Measurements from ENCODE around the gene CORO2A. TPM values are rescaled to one million over a fixed set of nuclear protein-coding genes. Genes with fewer than 3 reads are reported as not detected.

CORO2A gene
- total and polyA plus RNA-seq, 10 of the 15 experiments (the other 5 are each of a cell fraction or from before 2014, with no cell fraction given): 1.0 to 5.3 (median 3.5) TPM

- no peak for FAIRE-seq
- ChIA-PET SMC1A (ENCODE audit: uncharacterized antibody, unreplicated experiment) (interaction anchor here (1.3 to 5.8 kb wide), 5 partner anchors 13 to 284 kb away, joined by 3 to 23 read pairs (median 4); no protein-coding TSS in a partner anchor), POLR2A (no interaction called here), RAD21 (ENCODE audit: unreplicated experiment) (interaction anchor here (1.4 to 2.9 kb wide), 4 partner anchors 50 to 133 kb away, joined by 3 to 11 read pairs (median 7); partner anchors contain the start of gene TRIM14), CTCF (interaction anchor here (0.7 to 4.9 kb wide), 7 partner anchors 14 to 569 kb away, joined by 3 to 39 read pairs (median 24); partner anchors contain the start of genes CORO2A, TBC1D2, TRIM14 and TRMO)
- in situ Hi-C loops (cut with MboI): no loop called here
- no peak for DNase-seq (ENCODE audit: low read depth, low spot score)
- TF ChIP-seq MYB (IDR thresholded peaks at IDR 0.05; ENCODE audit: borderline replicate concordance, low read depth, low read length): no peak
- no peak for TF ChIP-seq TCF7 (IDR thresholded peaks at IDR 0.05; ENCODE audit: borderline replicate concordance)
- H3K27ac ChIP-seq (ENCODE audit: control insufficient read depth, insufficient read depth): no peak overlapping the region
- no peak overlapping the region for H3K4me3 ChIP-seq
- H2AFZ ChIP-seq (ENCODE audit: control insufficient read depth, low read depth, low read length): no peak overlapping the region
- H3K79me2 ChIP-seq (ENCODE audit: control insufficient read depth, insufficient read depth, low read length): no peaks in the 10 kb centered on the region
- no TSS peak for BruUV-seq (replicated peaks)
- no peaks in the 10 kb centered on the region for H3K9me3 ChIP-seq (replicated peaks; ENCODE audit: control insufficient read depth, insufficient read depth, low read length)
- H3K27me3 ChIP-seq (replicated peaks in 1 of 2; ENCODE audit: control insufficient read depth in 2 of 2, insufficient read depth in 2 of 2, low read length in 1 of 2): no peaks in the 10 kb centered on the region; a peak in 1 of 4 replicates
- no peaks in the 10 kb centered on the region for H4K20me1 ChIP-seq (ENCODE audit: control insufficient read depth, insufficient read depth)
- H3K9ac ChIP-seq (ENCODE audit: control insufficient read depth, insufficient read depth, low read length): no peak overlapping the region
- no peaks in the 10 kb centered on the region for H3K36me3 ChIP-seq (ENCODE audit: control insufficient read depth in 2 of 2, insufficient read depth in 2 of 2, low read length in 1 of 2)
- no peak for ATAC-seq
- 0% methylated on average over 2 of the region's 2 CpGs for WGBS (ENCODE audit: insufficient coverage, insufficient replicate concordance, low lambda C conversion rate, missing lambda C conversion rate)
- no peak overlapping the region for H3K4me2 ChIP-seq (ENCODE audit: control insufficient read depth, insufficient read depth)
- peaks cover under 1% of the 10 kb centered on the region for H3K4me1 ChIP-seq (ENCODE audit: control insufficient read depth, insufficient read depth, low read length)
- intact Hi-C loops (cut with micrococcal nuclease; ENCODE audit: unreplicated experiment): no loop called here
These were observed 14.3 kb upstream of the CORO2A start for GRCh38 chr9:98206754-98207153.

- WGBS (ENCODE audit: insufficient coverage, insufficient replicate concordance, low lambda C conversion rate, missing lambda C conversion rate): 41% methylated on average over 4 of the region's 4 CpGs
- no peak for DNase-seq (ENCODE audit: low read depth, low spot score)
- TF ChIP-seq, protein P1, sequence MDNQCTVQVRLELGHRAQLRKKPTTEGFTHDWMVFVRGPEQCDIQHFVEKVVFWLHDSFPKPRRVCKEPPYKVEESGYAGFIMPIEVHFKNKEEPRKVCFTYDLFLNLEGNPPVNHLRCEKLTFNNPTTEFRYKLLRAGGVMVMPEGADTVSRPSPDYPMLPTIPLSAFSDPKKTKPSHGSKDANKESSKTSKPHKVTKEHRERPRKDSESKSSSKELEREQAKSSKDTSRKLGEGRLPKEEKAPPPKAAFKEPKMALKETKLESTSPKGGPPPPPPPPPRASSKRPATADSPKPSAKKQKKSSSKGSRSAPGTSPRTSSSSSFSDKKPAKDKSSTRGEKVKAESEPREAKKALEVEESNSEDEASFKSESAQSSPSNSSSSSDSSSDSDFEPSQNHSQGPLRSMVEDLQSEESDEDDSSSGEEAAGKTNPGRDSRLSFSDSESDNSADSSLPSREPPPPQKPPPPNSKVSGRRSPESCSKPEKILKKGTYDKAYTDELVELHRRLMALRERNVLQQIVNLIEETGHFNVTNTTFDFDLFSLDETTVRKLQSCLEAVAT (IDR thresholded peaks at IDR 0.05): peak; percentile 59; the same call in 1 of the 2 replicates
- TF ChIP-seq, protein P2, sequence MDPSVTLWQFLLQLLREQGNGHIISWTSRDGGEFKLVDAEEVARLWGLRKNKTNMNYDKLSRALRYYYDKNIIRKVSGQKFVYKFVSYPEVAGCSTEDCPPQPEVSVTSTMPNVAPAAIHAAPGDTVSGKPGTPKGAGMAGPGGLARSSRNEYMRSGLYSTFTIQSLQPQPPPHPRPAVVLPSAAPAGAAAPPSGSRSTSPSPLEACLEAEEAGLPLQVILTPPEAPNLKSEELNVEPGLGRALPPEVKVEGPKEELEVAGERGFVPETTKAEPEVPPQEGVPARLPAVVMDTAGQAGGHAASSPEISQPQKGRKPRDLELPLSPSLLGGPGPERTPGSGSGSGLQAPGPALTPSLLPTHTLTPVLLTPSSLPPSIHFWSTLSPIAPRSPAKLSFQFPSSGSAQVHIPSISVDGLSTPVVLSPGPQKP (IDR thresholded peaks at IDR 0.05; ENCODE audit: low read depth, low read length): no peak
- H3K36me3 ChIP-seq (ENCODE audit: control insufficient read depth in 2 of 2, insufficient read depth in 2 of 2, low read length in 1 of 2): no peaks in the 10 kb centered on the region
- H3K4me2 ChIP-seq (ENCODE audit: control insufficient read depth, insufficient read depth): no peak overlapping the region
- H4K20me1 ChIP-seq (ENCODE audit: control insufficient read depth, insufficient read depth): no peaks in the 10 kb centered on the region
- no peak overlapping the region for H3K9ac ChIP-seq (ENCODE audit: control insufficient read depth, insufficient read depth, low read length)
- no peak overlapping the region for H3K27ac ChIP-seq (ENCODE audit: control insufficient read depth, insufficient read depth)
- FAIRE-seq: no peak
- intact Hi-C loops (cut with micrococcal nuclease; ENCODE audit: unreplicated experiment) (loop anchor here (1.0 kb wide), 3 partner anchors 59 to 130 kb away; no protein-coding TSS in a partner anchor), in situ Hi-C loops (cut with MboI) (no loop called here)
- no peak overlapping the region for H3K4me3 ChIP-seq
- no peaks in the 10 kb centered on the region for H3K9me3 ChIP-seq (replicated peaks; ENCODE audit: control insufficient read depth, insufficient read depth, low read length)
- BruUV-seq (replicated peaks): no TSS peak
- ATAC-seq: no peak
- H2AFZ ChIP-seq (ENCODE audit: control insufficient read depth, low read depth, low read length): no peak overlapping the region
- RAD21 ChIA-PET (ENCODE audit: unreplicated experiment): interaction anchor here (1.1 to 2.9 kb wide), 5 partner anchors 11 to 86 kb away, joined by 3 to 11 read pairs (median 6); partner anchors contain the start of genes TBC1D2 and TRIM14
- H3K4me1 ChIP-seq (ENCODE audit: control insufficient read depth, insufficient read depth, low read length): peaks cover 11% of the 10 kb centered on the region
- POLR2A ChIA-PET: interaction anchor here (1.0 kb wide), 1 partner anchor 87 kb away, joined by 3 read pairs; no protein-coding TSS in a partner anchor
- CTCF ChIA-PET: interaction anchor here (0.9 to 4.9 kb wide), 22 partner anchors 9 to 571 kb away, joined by 3 to 39 read pairs (median 4); partner anchors contain the start of genes CORO2A, NANS, TBC1D2 and TRIM14
- SMC1A ChIA-PET (ENCODE audit: uncharacterized antibody, unreplicated experiment): interaction anchor here (1.0 to 5.8 kb wide), 11 partner anchors 11 to 131 kb away, joined by 3 to 23 read pairs (median 5); partner anchors contain the start of gene TBC1D2
- no peaks in the 10 kb centered on the region for H3K79me2 ChIP-seq (ENCODE audit: control insufficient read depth, insufficient read depth, low read length)
- H3K27me3 ChIP-seq (replicated peaks in 1 of 2; ENCODE audit: control insufficient read depth in 2 of 2, insufficient read depth in 2 of 2, low read length in 1 of 2): no peaks in the 10 kb centered on the region; a peak in 1 of 4 replicates
These were observed 12.3 kb upstream of the CORO2A start for GRCh38 chr9:98204692-98205091.
